Esophagus muscularis mucosa (tissue), 4 donors: ENCODE measurements around the gene RETREG1. TPM values are rescaled to one million over a fixed set of nuclear protein-coding genes. Genes with fewer than 3 reads are reported as not detected.
"Not testable (repeated sequence)": the region's sequence is repeated elsewhere in the genome, so short reads cannot be mapped to it uniquely, and the experiment has no call there.

ENCODE experiments used
- DNase-seq: peaks from one replicate; pipeline ENCODE4 v3.0.0-alpha.2; 2017; ENCODE audit errors: extremely low spot score
- H3K27ac ChIP-seq, 4 donors: fragments of 200-600 bp; sonication (generic); replicated peaks in 1 of 4; 1 replicate in 3 of 4; 2 replicates in 1 of 4; pipeline ENCODE4 v1.5.1; 2016 to 2019; ENCODE audit warnings: mild to moderate bottlenecking in 1 of 4
- H3K27me3 ChIP-seq, 4 donors: fragments of 200-600 bp; sonication (generic); one replicate each; pipeline versions ENCODE4 v1.5.1 to v1.6.0; 2016 to 2019
- H3K36me3 ChIP-seq, 4 donors: fragments of 200-600 bp; sonication (generic); one replicate each; pipeline ENCODE4 v1.5.1; 2016 to 2019
- H3K4me1 ChIP-seq, 4 donors: fragments of 200-600 bp; sonication (generic); one replicate each; pipeline ENCODE4 v1.5.1; 2016 to 2019
- H3K4me3 ChIP-seq, 4 donors: fragments of 200-600 bp; sonication (generic); 1 replicate in 2 of 4; 2 replicates in 2 of 4; pipeline ENCODE4 v1.5.1; 2016 to 2019; ENCODE audit warnings: mild to moderate bottlenecking in 4 of 4, moderate library complexity in 1 of 4
- H3K9me3 ChIP-seq, 4 donors: fragments of 200-600 bp; sonication (generic); 1 replicate in 3 of 4; 2 replicates in 1 of 4; pipeline ENCODE4 v1.5.1; 2016 to 2019
- CTCF ChIP-seq, 3 experiments: fragments of 200-600 bp in 2 of 3; fragments of 450-650 bp in 1 of 3; sonication (generic) in 2 of 3; IDR thresholded peaks; one replicate each; pipeline ENCODE4 v1.5.1; 2017 to 2019; ENCODE audit warnings: antibody characterized with exemption in 3 of 3, mild to moderate bottlenecking in 2 of 3, moderate library complexity in 1 of 3
- EP300 ChIP-seq: sonication (generic); formaldehyde crosslinking; IDR thresholded peaks from one replicate; pipeline ENCODE4 v1.6.1; 2017; ENCODE audit warnings: antibody characterized with exemption
- POLR2A ChIP-seq: fragments of 450-650 bp; IDR thresholded peaks from one replicate; pipeline ENCODE4 v1.6.1; 2017; ENCODE audit warnings: antibody characterized with exemption, moderate library complexity, mild to moderate bottlenecking, low read depth
- POLR2AphosphoS5 ChIP-seq, 2 donors: sonication (generic); formaldehyde crosslinking; IDR thresholded peaks; one replicate each; pipeline ENCODE4 v1.6.1; 2017; ENCODE audit warnings: antibody characterized with exemption in 2 of 2
- WGBS: methylation state at CpG from one replicate; pipeline ENCODE4 v1.1.5; 2018; 5-methylcytosine and 5-hydroxymethylcytosine counted together
- intact Hi-C: fragments of 100-400 bp; cut with DNase I; formaldehyde crosslinking; loops from one replicate; pipeline ENCODE4 v1.15.1; 2023
- total RNA-seq, 4 donors: library from RNA; depleted of rRNA; stranded (reverse); fragments of >200 nt; gene quantifications; one replicate each; pipeline versions ENCODE4 v1.1.0 to v1.2.1, GENCODE V29; 2016

Gene RETREG1
- total RNA-seq, 4 donors from 2014 or later: 7.5 to 13.0 (median 10.3) TPM

- H3K27me3 ChIP-seq: no peaks in the 10 kb centered on the region
- WGBS: 81% methylated on average over 9 of the region's 10 CpGs
- DNase-seq: no peak
- H3K27ac ChIP-seq: no peak overlapping the region
- H3K36me3 ChIP-seq: no peaks in the 10 kb centered on the region
- TF ChIP-seq CTCF (IDR thresholded peaks at IDR 0.05) (no peak), POLR2AphosphoS5 (IDR thresholded peaks at IDR 0.05) (no peak)
- H3K4me3 ChIP-seq: no peak overlapping the region
- H3K9me3 ChIP-seq: no peaks in the 10 kb centered on the region
- intact Hi-C loops: no loop called here
- peaks cover 6 to 23% (median 18%) of the 10 kb centered on the region in 4 donors for H3K4me1 ChIP-seq
Measured at GRCh38 chr5:16618138-16618897, 1.5 kb upstream of the RETREG1 start.

- no peaks in the 10 kb centered on the region for H3K9me3 ChIP-seq
- peak overlapping the region; percentile 69 to 82 (median 72) for H3K4me3 ChIP-seq
- 32% methylated on average over 25 of the region's 27 CpGs for WGBS
- H3K4me1 ChIP-seq: peaks cover 6 to 23% (median 18%) of the 10 kb centered on the region in 4 donors
- no peaks in the 10 kb centered on the region for H3K27me3 ChIP-seq
- TF ChIP-seq EP300 (no peak), POLR2A (no peak), CTCF (IDR thresholded peaks at IDR 0.05) (no peak), POLR2AphosphoS5 (IDR thresholded peaks at IDR 0.05) (no peak)
- peak overlapping the region; percentile 34 to 72 (median 61) for H3K27ac ChIP-seq
- H3K36me3 ChIP-seq: no peaks in the 10 kb centered on the region
- intact Hi-C loops: no loop called here
- DNase-seq: no peak
Measured at GRCh38 chr5:16617274-16617968, 624 bp upstream of the RETREG1 start.

- DNase-seq: no peak
- Histone ChIP-seq H3K27me3 (no peaks in the 10 kb centered on the region), H3K4me1 (peaks cover 6 to 23% (median 18%) of the 10 kb centered on the region in 4 donors), H3K27ac (peak overlapping the region; percentile 52 to 72 (median 64)), H3K36me3 (no peaks in the 10 kb centered on the region), H3K9me3 (no peaks in the 10 kb centered on the region), H3K4me3 (peak overlapping the region; percentile 69 to 82 (median 72))
- WGBS: 22% methylated on average over 31 of the region's 31 CpGs
- intact Hi-C loops: no loop called here
- TF ChIP-seq CTCF (IDR thresholded peaks at IDR 0.05): no peak
- no peak for TF ChIP-seq POLR2AphosphoS5 (IDR thresholded peaks at IDR 0.05)
- no peak for TF ChIP-seq EP300
- TF ChIP-seq POLR2A: no peak
Measured at GRCh38 chr5:16615741-16616535, 859 bp downstream of the RETREG1 start.

GRCh38 chr5:16612007-16612406, 4.8 kb downstream of the RETREG1 start:
- no peaks in the 10 kb centered on the region for H3K9me3 ChIP-seq
- TF ChIP-seq POLR2AphosphoS5 (IDR thresholded peaks at IDR 0.05) (no peak), EP300 (no peak), POLR2A (no peak), CTCF (IDR thresholded peaks at IDR 0.05) (no peak)
- no peak overlapping the region for H3K27ac ChIP-seq
- no peaks in the 10 kb centered on the region for H3K36me3 ChIP-seq
- no peak overlapping the region for H3K4me3 ChIP-seq
- H3K4me1 ChIP-seq: peaks cover 6 to 14% (median 10%) of the 10 kb centered on the region in 4 donors
- no peaks in the 10 kb centered on the region for H3K27me3 ChIP-seq
- WGBS: 100% methylated on average over 2 of the region's 2 CpGs
- intact Hi-C loops: no loop called here
- no peak for DNase-seq

- intact Hi-C loops, H3K9me3 ChIP-seq, H3K36me3 ChIP-seq, H3K4me3 ChIP-seq, H3K27me3 ChIP-seq, H3K27ac ChIP-seq, H3K4me1 ChIP-seq, DNase-seq: not testable (repeated sequence)
- WGBS: 100% methylated on average over 2 of the region's 2 CpGs
Measured at GRCh38 chr5:16610896-16611295, 5.9 kb downstream of the RETREG1 start.
